Measurements from ENCODE around the gene ZNF569.

GRCh38 chr19:37452500-37453245, 14.6 kb downstream of the ZNF569 start:
- TF ChIP-seq POLR2A (IDR thresholded peaks at IDR 0.05; ENCODE audit: low read depth, low read length) (no peak), CTCF (conservative IDR thresholded peaks at IDR 0.05; ENCODE audit: low read depth, low read length) (no peak), ELK1 (IDR thresholded peaks at IDR 0.05; ENCODE audit: borderline replicate concordance, low read depth, low read length) (no peak)

Measured in IMR-90 (cell line).